SK-N-SH (cell line): ENCODE measurements around the gene ETV1. TPM values are rescaled to one million over a fixed set of nuclear protein-coding genes. Genes with fewer than 3 reads are reported as not detected.

Experiments used
- CTCF ChIA-PET: fragments of 300-600, 350-600 bp; formaldehyde crosslinking; extraction: SDS; loops from one replicate; lab custom pipeline; 2021; lab: Yijun Ruan, JAX
- POLR2A ChIA-PET: fragments of 350-600 bp; sonication (Branson Sonifier 250); formaldehyde crosslinking; extraction: SDS; loops from one replicate; lab custom pipeline; 2020; ENCODE audit warnings: antibody characterized with exemption, inconsistent platforms; lab: Yijun Ruan, JAX
- DNase-seq: peaks from one replicate; pipeline ENCODE4 v3.0.0; 2012
- H2AFZ ChIP-seq: fragments of 200-600 bp; sonication (generic); 2 replicates; pipeline ENCODE4 v1.8.1; 2016; ENCODE audit warnings: antibody characterized with exemption, mild to moderate bottlenecking, low read depth
- H3F3A ChIP-seq: fragments of 200-600 bp; sonication (generic); replicated peaks from 2 replicates; pipeline ENCODE3; 2016; ENCODE audit warnings: antibody characterized with exemption, mild to moderate bottlenecking; ENCODE audit not compliant: insufficient read depth
- H3K27ac ChIP-seq, 2 experiments: fragments of 200-500 bp in 1 of 2; fragments of 200-600 bp in 1 of 2; sonication (Bioruptor generic) in 1 of 2; sonication (generic), shearing (Covaris generic) in 1 of 2; 2 replicates each; pipeline versions ENCODE4 v1.5.1 to v1.6.1; 2014 to 2016; ENCODE audit warnings: low read depth in 2 of 2, inconsistent platforms in 1 of 2, low read length in 1 of 2, mild to moderate bottlenecking in 1 of 2, mixed read lengths in 1 of 2
- H3K27me3 ChIP-seq: fragments of 200-600 bp; sonication (generic), shearing (Covaris generic); 2 replicates; pipeline ENCODE4 v1.6.1; 2016; ENCODE audit warnings: mixed run types; ENCODE audit not compliant: insufficient read depth
- H3K36me3 ChIP-seq, 2 experiments: fragments of 200-500 bp in 1 of 2; fragments of 200-600 bp in 1 of 2; sonication (Bioruptor generic) in 1 of 2; sonication (generic) in 1 of 2; replicated peaks in 1 of 2; 2 replicates each; pipeline versions ENCODE3 to v1.5.1; 2014 to 2016; ENCODE audit warnings: low read length in 1 of 2, mild to moderate bottlenecking in 1 of 2; ENCODE audit not compliant: insufficient read depth in 2 of 2, control insufficient read depth in 1 of 2
- H3K4me1 ChIP-seq, 2 experiments: fragments of 200-500 bp in 1 of 2; fragments of 200-600 bp in 1 of 2; sonication (Bioruptor generic) in 1 of 2; sonication (generic), shearing (Covaris generic) in 1 of 2; 2 replicates each; pipeline versions ENCODE4 v1.5.1 to v1.6.1; 2014 to 2016; ENCODE audit warnings: low read depth in 1 of 2, low read length in 1 of 2, mixed run types in 1 of 2; ENCODE audit not compliant: insufficient read depth in 2 of 2, control insufficient read depth in 1 of 2
- H3K4me2 ChIP-seq: fragments of 200-600 bp; sonication (generic), shearing (Covaris generic); 2 replicates; pipeline ENCODE4 v1.6.1; 2017; ENCODE audit warnings: mixed run types
- H3K4me3 ChIP-seq, 2 experiments: fragments of 200-500 bp in 1 of 2; fragments of 200-600 bp in 1 of 2; sonication (Bioruptor generic) in 1 of 2; sonication (generic), shearing (Covaris generic) in 1 of 2; 2 replicates each; pipeline versions ENCODE4 v1.5.1 to v1.8.1; 2014 to 2016; ENCODE audit warnings: low read depth in 2 of 2, inconsistent platforms in 1 of 2, low read length in 1 of 2, mild to moderate bottlenecking in 1 of 2, mixed read lengths in 1 of 2, moderate library complexity in 1 of 2
- H3K79me2 ChIP-seq: fragments of 200-600 bp; sonication (generic); 2 replicates; pipeline ENCODE4 v1.8.1; 2017; ENCODE audit warnings: mild to moderate bottlenecking; ENCODE audit not compliant: insufficient read depth
- H3K9ac ChIP-seq: fragments of 200-600 bp; sonication (generic); 2 replicates; pipeline ENCODE4 v1.6.1; 2017; ENCODE audit warnings: mixed run types
- H3K9me2 ChIP-seq: fragments of 200-600 bp; sonication (generic); 2 replicates; pipeline ENCODE4 v1.6.1; 2017; ENCODE audit warnings: mixed run types
- H3K9me3 ChIP-seq: fragments of 200-600 bp; sonication (generic); 2 replicates; pipeline ENCODE4 v1.6.1; 2017; ENCODE audit warnings: mixed run types, mild to moderate bottlenecking, moderate library complexity
- H4K20me1 ChIP-seq: fragments of 200-600 bp; sonication (generic); 2 replicates; pipeline ENCODE4 v1.6.1; 2017; ENCODE audit warnings: mild to moderate bottlenecking, mixed run types; ENCODE audit not compliant: insufficient read depth
- EP300 ChIP-seq, 2 experiments: IDR thresholded peaks; 2 replicates each; pipeline versions ENCODE4 v1.4.0 to v1.6.1; 2012; ENCODE audit warnings: borderline replicate concordance in 1 of 2, low read depth in 1 of 2, low read length in 1 of 2
- FOSL2 ChIP-seq: IDR thresholded peaks from 2 replicates; pipeline ENCODE4 v1.4.0; 2012; ENCODE audit warnings: low read depth, mild to moderate bottlenecking, moderate library complexity, borderline replicate concordance
- MEF2A ChIP-seq: IDR thresholded peaks from 2 replicates; pipeline ENCODE4 v1.4.0; 2012; ENCODE audit warnings: low read depth, borderline replicate concordance
- NRF1 ChIP-seq: IDR thresholded peaks from 2 replicates; pipeline ENCODE4 v1.6.1; 2012; ENCODE audit warnings: low read depth, mild to moderate bottlenecking, low read length
- RFX5 ChIP-seq: IDR thresholded peaks from 2 replicates; pipeline ENCODE4 v1.6.1; 2012; ENCODE audit warnings: mild to moderate bottlenecking, improper control_type of control experiment, low read length
- RXRA ChIP-seq: IDR thresholded peaks from 2 replicates; pipeline ENCODE4 v1.4.0; 2012; ENCODE audit warnings: low read depth, mild to moderate bottlenecking, borderline replicate concordance
- SIN3A ChIP-seq: IDR thresholded peaks from 2 replicates; pipeline ENCODE4 v1.6.1; 2012; ENCODE audit warnings: low read depth, mild to moderate bottlenecking, low read length, moderate library complexity, borderline replicate concordance
- TCF12 ChIP-seq: IDR thresholded peaks from 2 replicates; pipeline ENCODE4 v1.4.0; 2012
- YY1 ChIP-seq: IDR thresholded peaks from 2 replicates; pipeline ENCODE4 v1.4.0; 2012; ENCODE audit warnings: low read depth, mild to moderate bottlenecking
- WGBS: methylation state at CpG from one replicate; pipeline ENCODE4 v1.1.6; 2017; ENCODE audit warnings: low lambda C conversion rate; 5-methylcytosine and 5-hydroxymethylcytosine counted together
- polyA plus RNA-seq, 3 experiments: library from polyadenylated mRNA; depleted of rRNA; stranded (reverse); fragments of >200 nt; gene quantifications; 2 replicates each; pipeline ENCODE4 v1.2.3, GENCODE V29; 2012
- TF ChIP-seq, protein P1 (sequence below): IDR thresholded peaks from 2 replicates; pipeline ENCODE4 v1.6.1; 2012; ENCODE audit warnings: mild to moderate bottlenecking, low read depth, low read length, moderate library complexity
- TF ChIP-seq, protein P2 (sequence below): IDR thresholded peaks from 2 replicates; pipeline ENCODE4; 2012

Gene ETV1
- polyA plus RNA-seq, 1 of the 3 experiments (the other 2 are of a cell fraction) = 24.9 TPM

DNA sequence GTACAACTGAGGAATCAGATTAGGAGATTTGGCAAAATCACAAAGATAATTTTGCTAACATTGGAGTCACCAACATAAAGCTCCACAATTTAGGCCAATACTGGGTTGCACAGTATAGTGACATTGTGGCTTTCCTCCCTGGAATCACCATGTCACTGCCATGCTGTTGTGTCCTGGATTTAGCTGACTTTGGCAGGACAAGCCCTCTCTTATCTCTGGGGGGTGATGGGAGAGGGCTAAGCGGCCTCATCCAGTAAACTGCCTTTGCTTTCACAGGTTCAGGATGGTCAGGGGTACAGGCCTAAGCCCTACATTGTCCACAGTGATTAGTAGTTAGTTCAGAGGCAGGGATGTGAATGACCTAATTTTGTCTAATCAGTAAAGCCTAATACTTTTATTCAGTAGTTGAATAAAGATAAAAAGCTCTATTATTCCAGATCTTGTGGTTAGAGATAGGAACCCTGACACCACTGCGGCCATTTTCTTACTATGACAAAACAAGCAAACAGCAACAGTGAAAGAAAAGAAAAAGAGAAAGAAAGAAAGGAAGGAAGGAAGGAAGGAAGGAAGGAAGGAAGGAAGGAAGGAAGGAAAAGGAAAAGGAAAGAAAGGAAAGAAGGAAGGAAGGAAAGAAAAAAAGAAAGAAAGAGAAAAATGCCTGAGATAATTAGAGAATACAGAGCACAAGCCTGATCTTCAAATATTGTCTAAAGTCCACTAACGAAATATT, 140.1 kb downstream of the ETV1 start:
- CTCF ChIA-PET = interaction anchor here (0.6 to 1.2 kb wide), 2 partner anchors 15 to 89 kb away, joined by 3 to 4 read pairs; no protein-coding TSS in a partner anchor
- POLR2A ChIA-PET = no interaction called here
- Histone ChIP-seq H3F3A (peaks cover 29% of the 10 kb centered on the region), H3K36me3 (no peaks in the 10 kb centered on the region), H2AFZ (peak overlapping the region; percentile 11), H3K9ac (peak overlapping the region; percentile 9; the same call in 1 of the 2 replicates), H3K79me2 (no peaks in the 10 kb centered on the region), H3K4me2 (peak overlapping the region; percentile 56; the same call in 1 of the 2 replicates), H3K4me1 (peaks cover 17 to 26% of the 10 kb centered on the region in 2 experiments), H3K27me3 (no peaks in the 10 kb centered on the region), H3K27ac (peak overlapping the region; percentile 43 to 85; a peak in 3 of 4 replicates), H3K4me3 (no peak overlapping the region), H4K20me1 (no peaks in the 10 kb centered on the region), H3K9me3 (no peaks in the 10 kb centered on the region), H3K9me2 (no peaks in the 10 kb centered on the region)
- WGBS = 89% methylated on average over 3 of the region's 3 CpGs
- TF ChIP-seq YY1 (peak; percentile 48; the same call in 1 of the 2 replicates), MEF2A (no peak)
- DNase-seq = peak; percentile 21

DNA sequence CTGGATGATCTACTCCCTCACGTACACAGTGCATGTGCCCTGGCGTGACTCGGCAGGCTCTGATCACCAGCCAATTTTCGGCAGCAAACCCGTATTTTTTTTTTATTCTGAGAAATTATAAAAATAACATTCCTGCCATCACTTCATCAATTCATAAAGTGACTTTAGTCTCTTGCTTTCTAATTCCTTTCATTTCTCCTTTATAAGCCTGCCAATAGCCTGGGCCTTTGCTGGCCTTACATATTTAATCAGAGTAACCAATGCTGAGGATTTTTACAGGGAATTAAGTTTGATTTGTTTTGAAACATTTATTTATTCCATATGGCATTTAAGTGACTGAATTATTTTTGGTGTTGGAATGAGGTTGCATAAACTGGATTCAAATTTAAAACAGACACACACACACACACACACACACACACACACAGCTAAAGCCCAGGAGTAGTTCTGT, 140.8 kb downstream of the ETV1 start:
- Histone ChIP-seq H3K79me2 (no peaks in the 10 kb centered on the region), H3K27ac (peak overlapping the region; percentile 58 to 85; a peak in 2 of 4 replicates), H2AFZ (peak overlapping the region; percentile 11)

More for the DNA sequence above, 140.8 kb downstream of the ETV1 start:
- Histone ChIP-seq H3F3A (peaks cover 29% of the 10 kb centered on the region), H3K27me3 (no peaks in the 10 kb centered on the region), H3K9me2 (no peaks in the 10 kb centered on the region), H3K9ac (no peak overlapping the region), H4K20me1 (no peaks in the 10 kb centered on the region), H3K4me3 (no peak overlapping the region), H3K4me2 (no peak overlapping the region), H3K4me1 (peaks cover 17 to 26% of the 10 kb centered on the region in 2 experiments), H3K9me3 (no peaks in the 10 kb centered on the region), H3K36me3 (no peaks in the 10 kb centered on the region)
- TF ChIP-seq SIN3A (no peak), EP300 (IDR thresholded peaks at IDR 0.05; ENCODE audit: borderline replicate concordance in 1 of 2, low read depth in 1 of 2, low read length in 1 of 2) (peak in 1 of 2 experiments; percentile 70; a peak in 2 of 4 replicates), RFX5 (no peak), YY1 (no peak), RXRA (no peak), TCF12 (peak; percentile 69), FOSL2 (no peak), NRF1 (no peak)
- TF ChIP-seq, protein P1, sequence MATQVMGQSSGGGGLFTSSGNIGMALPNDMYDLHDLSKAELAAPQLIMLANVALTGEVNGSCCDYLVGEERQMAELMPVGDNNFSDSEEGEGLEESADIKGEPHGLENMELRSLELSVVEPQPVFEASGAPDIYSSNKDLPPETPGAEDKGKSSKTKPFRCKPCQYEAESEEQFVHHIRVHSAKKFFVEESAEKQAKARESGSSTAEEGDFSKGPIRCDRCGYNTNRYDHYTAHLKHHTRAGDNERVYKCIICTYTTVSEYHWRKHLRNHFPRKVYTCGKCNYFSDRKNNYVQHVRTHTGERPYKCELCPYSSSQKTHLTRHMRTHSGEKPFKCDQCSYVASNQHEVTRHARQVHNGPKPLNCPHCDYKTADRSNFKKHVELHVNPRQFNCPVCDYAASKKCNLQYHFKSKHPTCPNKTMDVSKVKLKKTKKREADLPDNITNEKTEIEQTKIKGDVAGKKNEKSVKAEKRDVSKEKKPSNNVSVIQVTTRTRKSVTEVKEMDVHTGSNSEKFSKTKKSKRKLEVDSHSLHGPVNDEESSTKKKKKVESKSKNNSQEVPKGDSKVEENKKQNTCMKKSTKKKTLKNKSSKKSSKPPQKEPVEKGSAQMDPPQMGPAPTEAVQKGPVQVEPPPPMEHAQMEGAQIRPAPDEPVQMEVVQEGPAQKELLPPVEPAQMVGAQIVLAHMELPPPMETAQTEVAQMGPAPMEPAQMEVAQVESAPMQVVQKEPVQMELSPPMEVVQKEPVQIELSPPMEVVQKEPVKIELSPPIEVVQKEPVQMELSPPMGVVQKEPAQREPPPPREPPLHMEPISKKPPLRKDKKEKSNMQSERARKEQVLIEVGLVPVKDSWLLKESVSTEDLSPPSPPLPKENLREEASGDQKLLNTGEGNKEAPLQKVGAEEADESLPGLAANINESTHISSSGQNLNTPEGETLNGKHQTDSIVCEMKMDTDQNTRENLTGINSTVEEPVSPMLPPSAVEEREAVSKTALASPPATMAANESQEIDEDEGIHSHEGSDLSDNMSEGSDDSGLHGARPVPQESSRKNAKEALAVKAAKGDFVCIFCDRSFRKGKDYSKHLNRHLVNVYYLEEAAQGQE = no peak
- TF ChIP-seq, protein P2, sequence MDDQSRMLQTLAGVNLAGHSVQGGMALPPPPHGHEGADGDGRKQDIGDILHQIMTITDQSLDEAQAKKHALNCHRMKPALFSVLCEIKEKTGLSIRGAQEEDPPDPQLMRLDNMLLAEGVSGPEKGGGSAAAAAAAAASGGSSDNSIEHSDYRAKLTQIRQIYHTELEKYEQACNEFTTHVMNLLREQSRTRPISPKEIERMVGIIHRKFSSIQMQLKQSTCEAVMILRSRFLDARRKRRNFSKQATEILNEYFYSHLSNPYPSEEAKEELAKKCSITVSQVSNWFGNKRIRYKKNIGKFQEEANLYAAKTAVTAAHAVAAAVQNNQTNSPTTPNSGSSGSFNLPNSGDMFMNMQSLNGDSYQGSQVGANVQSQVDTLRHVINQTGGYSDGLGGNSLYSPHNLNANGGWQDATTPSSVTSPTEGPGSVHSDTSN = 0 out of 2 replicates have a peak, but pooled peaks have one; percentile 9
- 77% methylated on average over 5 of the region's 5 CpGs for WGBS
- CTCF ChIA-PET = interaction anchor here (0.8 to 1.4 kb wide), 4 partner anchors 13 to 20 kb away, joined by 3 to 5 read pairs (median 4); no protein-coding TSS in a partner anchor
- POLR2A ChIA-PET = no interaction called here
- no peak for DNase-seq
